ENCODE measurements around the gene ASTN2. TPM values are rescaled to one million over a fixed set of nuclear protein-coding genes. Genes with fewer than 3 reads are reported as not detected.

The ASTN2 gene
- polyA plus RNA-seq, 1 donor from 2014 or later: 6.8 TPM

DNA sequence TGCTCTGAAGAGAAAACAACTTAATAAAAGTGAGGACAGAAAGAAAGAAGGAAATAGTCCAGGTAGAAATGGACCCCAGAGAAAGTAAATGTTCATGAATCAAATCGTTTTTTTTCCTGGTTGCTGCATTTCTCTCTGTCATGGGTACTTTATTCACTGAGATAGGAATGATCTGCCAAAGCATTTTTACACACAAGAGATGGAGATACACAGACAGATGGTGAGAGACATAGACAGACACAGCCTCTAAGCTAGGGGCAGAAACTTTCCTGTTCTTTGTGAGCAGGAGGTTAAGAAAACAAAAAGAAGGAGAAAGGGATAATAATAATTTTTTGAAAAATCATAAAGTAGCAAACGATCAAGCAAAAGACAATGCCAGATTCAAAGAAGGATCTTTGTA lies 73.7 kb downstream of the ASTN2 start:
- TF ChIP-seq RAD21 (conservative IDR thresholded peaks at IDR 0.05) (no peak), MXI1 (conservative IDR thresholded peaks at IDR 0.05; ENCODE audit: poor library complexity, severe bottlenecking) (no peak), SMC3 (conservative IDR thresholded peaks at IDR 0.05; ENCODE audit: poor library complexity) (no peak)
- no peak overlapping the region for H3K4me2 ChIP-seq (ENCODE audit: low read length)
- H3K4me3 ChIP-seq (ENCODE audit: low read length): no peak overlapping the region
- H3K9me3 ChIP-seq (ENCODE audit: low read length): no peaks in the 10 kb centered on the region
- no peaks in the 10 kb centered on the region for H3F3A ChIP-seq (ENCODE audit: insufficient read depth, low read length, poor library complexity, severe bottlenecking)
- no peak overlapping the region for H3K9ac ChIP-seq (ENCODE audit: low read length)
- H3K9me2 ChIP-seq (ENCODE audit: insufficient read depth, low read length): no peaks in the 10 kb centered on the region
- no peaks in the 10 kb centered on the region for H3K36me3 ChIP-seq (ENCODE audit: insufficient read depth, low read length)
- H3K27me3 ChIP-seq (ENCODE audit: insufficient read depth, low read depth, low read length): no peaks in the 10 kb centered on the region
- H3K27ac ChIP-seq (ENCODE audit: low read length): no peak overlapping the region
- no peaks in the 10 kb centered on the region for H3K79me2 ChIP-seq (replicated peaks; ENCODE audit: insufficient read depth, low read length)
- H2AFZ ChIP-seq (ENCODE audit: low read depth, low read length): no peak overlapping the region
- no peaks in the 10 kb centered on the region for H4K20me1 ChIP-seq (ENCODE audit: insufficient read depth)

GRCh38 chr9:117340422-117340821 lies 74.4 kb downstream of the ASTN2 start:
- Histone ChIP-seq H3F3A (ENCODE audit: insufficient read depth, low read length, poor library complexity, severe bottlenecking) (no peaks in the 10 kb centered on the region), H3K9me3 (ENCODE audit: low read length) (no peaks in the 10 kb centered on the region), H4K20me1 (ENCODE audit: insufficient read depth) (no peaks in the 10 kb centered on the region), H3K4me3 (ENCODE audit: low read length) (no peak overlapping the region), H3K9me2 (ENCODE audit: insufficient read depth, low read length) (no peaks in the 10 kb centered on the region), H3K36me3 (ENCODE audit: insufficient read depth, low read length) (no peaks in the 10 kb centered on the region), H3K9ac (ENCODE audit: low read length) (no peak overlapping the region), H3K27me3 (ENCODE audit: insufficient read depth, low read depth, low read length) (no peaks in the 10 kb centered on the region), H2AFZ (ENCODE audit: low read depth, low read length) (no peak overlapping the region), H3K4me2 (ENCODE audit: low read length) (no peak overlapping the region), H3K79me2 (replicated peaks; ENCODE audit: insufficient read depth, low read length) (no peaks in the 10 kb centered on the region), H3K27ac (ENCODE audit: low read length) (no peak overlapping the region)
- no peak for TF ChIP-seq EZH2 (IDR thresholded peaks at IDR 0.05; ENCODE audit: borderline replicate concordance, insufficient read depth, low read length, poor library complexity, severe bottlenecking)
- TF ChIP-seq, protein P1, sequence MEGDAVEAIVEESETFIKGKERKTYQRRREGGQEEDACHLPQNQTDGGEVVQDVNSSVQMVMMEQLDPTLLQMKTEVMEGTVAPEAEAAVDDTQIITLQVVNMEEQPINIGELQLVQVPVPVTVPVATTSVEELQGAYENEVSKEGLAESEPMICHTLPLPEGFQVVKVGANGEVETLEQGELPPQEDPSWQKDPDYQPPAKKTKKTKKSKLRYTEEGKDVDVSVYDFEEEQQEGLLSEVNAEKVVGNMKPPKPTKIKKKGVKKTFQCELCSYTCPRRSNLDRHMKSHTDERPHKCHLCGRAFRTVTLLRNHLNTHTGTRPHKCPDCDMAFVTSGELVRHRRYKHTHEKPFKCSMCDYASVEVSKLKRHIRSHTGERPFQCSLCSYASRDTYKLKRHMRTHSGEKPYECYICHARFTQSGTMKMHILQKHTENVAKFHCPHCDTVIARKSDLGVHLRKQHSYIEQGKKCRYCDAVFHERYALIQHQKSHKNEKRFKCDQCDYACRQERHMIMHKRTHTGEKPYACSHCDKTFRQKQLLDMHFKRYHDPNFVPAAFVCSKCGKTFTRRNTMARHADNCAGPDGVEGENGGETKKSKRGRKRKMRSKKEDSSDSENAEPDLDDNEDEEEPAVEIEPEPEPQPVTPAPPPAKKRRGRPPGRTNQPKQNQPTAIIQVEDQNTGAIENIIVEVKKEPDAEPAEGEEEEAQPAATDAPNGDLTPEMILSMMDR (IDR thresholded peaks at IDR 0.05; ENCODE audit: poor library complexity, severe bottlenecking): no peak
- no peak for TF ChIP-seq MXI1 (conservative IDR thresholded peaks at IDR 0.05; ENCODE audit: poor library complexity, severe bottlenecking)
- no peak for TF ChIP-seq TAF1 (IDR thresholded peaks at IDR 0.05; ENCODE audit: low read depth)
- TF ChIP-seq REST (IDR thresholded peaks at IDR 0.05; ENCODE audit: borderline replicate concordance): no peak
- no peak for TF ChIP-seq EP300 (conservative IDR thresholded peaks at IDR 0.05; ENCODE audit: poor library complexity, severe bottlenecking)
- no peak for TF ChIP-seq SMC3 (conservative IDR thresholded peaks at IDR 0.05; ENCODE audit: poor library complexity)
- TF ChIP-seq RAD21 (conservative IDR thresholded peaks at IDR 0.05): no peak
- no peak for TF ChIP-seq POLR2AphosphoS5 (IDR thresholded peaks at IDR 0.05)
